DMS79 (cell line): ENCODE results near the gene IL36RN.

Experiments
- DNase-seq: peaks from one replicate; lab custom pipeline; 2025; lab: John Stamatoyannopoulos, UW

Gene IL36RN

DNA sequence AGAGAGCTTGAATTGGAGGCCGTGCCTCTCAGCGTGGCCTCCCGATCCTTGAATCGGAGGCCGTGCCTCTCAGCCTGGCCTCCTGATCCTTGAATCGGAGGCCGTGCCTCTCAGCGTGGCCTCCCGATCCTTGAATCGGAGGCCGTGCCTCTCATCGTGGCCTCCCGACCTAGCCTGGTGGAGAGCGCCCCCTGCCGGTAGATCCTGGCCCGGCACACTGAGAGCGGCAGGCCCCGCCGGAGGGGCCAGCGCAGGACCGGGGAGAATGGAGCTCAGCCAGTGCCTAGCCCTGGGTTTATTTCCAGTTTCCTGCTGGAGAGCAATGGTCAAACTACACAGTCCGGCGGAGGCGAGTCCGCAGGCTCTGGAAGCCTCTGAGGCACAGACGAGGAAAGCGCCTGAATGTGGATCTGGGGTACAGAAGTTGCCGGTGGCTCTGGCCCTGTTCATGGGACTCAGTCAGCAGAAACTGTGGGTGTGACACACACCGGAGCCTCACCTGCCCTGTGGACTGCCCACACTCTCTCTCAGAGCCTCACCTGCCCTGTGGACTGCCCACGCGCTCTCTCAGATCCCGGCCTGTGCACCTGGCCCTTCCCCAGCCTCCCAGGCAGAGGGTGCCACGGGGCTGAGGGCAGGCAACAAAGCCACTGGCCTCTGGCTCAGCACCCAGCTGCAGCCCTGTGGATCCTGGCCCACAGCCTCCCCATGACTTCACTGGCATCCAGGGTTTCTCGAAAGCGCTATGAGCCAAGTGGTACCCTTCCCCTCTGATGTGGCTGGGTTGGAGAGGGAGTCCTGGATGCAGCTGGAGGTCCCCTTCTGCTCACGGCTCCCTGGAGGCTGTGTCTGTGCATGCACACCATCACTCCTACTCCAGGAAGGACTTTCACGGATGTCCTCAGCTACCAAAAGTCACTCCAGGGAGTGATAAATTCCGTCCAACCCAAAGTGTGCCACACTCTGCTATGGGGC is 7.8 kb upstream of the IL36RN start:
- DNase-seq, result no peak

DNA sequence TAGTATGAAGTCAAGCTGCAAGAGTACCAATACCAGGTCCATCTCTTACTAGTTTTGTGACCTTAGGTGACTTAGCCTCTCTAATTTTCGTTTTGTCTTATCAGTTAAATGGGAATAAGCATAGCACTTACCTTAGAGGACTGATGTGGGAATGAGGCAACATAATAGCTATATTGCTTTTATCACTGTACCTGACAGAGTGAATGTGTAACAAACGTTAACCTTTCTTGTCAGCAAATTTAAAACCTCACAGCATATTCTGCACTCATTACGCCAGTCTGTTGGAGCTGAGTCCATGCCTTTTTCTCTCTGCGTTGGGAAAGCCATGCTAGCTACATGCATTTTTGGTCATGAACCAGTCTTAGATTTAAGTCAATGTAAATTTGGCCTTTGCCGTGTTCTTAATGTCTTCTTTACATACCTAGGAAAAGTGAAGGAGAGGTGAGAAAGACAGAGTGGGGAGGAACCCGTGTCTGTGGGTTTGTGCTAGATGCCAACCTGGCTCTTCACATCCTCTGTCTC is 6.5 kb upstream of the IL36RN start, which contains the start of gene IL36B:
TSS of gene IL36B (minus strand) at position 472 of the 522 bp plus-strand sequence.
- no peak for DNase-seq

DNA sequence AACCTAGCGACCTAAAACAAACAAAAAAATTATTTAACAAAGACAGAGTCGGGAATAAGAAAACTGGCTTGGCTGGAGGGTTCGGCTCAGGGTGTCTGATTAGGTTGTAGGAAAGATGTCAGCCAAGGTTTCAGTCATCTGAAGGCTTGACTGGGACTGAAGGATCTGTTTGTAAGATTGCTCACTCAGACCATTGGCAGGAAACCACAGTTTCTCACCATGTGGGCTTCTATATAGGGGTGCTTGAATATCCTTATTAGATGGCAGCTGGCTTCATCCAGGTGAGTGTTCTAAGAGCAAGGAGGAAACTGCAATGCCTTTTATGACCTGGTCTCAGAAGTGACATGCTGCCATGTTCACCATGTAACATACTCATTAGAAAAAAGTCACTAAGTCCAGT is 5.3 kb upstream of the IL36RN start:
- DNase-seq, result no peak

DNA sequence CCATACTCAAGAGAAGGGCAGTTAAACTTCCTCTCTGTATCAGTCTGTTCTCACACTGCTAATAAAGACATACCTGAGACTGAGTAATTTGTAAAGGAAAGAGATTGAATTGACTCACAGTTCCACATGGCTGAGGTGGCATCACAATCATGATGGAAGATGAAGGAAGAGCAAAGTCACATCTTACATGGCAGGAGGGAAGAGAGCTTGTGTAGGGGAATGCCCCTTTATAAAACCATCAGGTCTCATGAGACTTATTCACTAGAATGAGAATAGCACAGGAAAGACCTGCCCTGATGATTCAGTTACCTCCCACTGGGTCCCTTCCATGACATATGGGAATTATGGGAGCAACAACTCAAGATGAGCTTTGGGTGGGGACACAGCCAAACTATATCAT is 4.9 kb upstream of the IL36RN start:
- no peak for DNase-seq

DNA sequence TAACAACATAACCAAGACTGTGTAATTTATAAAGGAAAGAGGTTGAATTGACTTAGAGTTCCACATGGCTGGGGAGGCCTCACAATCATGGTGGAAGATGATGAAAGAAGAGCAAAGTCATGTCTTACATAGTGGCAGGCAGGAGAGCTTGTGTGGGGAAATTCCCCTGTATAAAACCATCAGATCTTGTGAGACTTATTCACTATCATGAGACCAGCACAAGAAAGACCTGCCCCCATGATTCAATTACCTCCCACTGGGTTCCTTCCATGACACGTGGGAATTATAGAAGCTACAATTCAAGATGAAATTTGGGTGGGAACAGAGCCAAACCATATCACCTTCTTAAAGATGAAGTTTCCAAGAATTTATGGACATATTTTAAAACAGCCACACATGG is 2.5 kb upstream of the IL36RN start:
- no peak for DNase-seq

DNA sequence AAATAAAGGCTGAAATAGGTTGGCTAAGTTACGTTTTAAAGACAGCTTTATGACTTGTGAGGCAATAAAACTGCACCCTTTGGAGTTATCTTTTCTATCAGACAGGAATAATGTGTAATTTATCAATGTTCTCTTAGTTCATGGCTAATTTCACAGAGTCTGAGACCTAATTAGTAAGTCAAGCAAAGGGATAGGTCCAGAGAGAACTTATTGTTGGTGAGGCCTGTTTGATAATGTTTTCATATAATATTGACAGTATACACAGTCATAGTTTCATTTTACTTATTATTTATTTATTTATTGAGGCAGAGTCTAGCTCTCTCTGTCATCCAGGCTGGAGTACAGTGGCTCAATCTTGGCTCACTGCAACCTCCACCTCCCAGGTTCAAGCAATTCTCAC is 1.9 kb upstream of the IL36RN start:
- no peak for DNase-seq

DNA sequence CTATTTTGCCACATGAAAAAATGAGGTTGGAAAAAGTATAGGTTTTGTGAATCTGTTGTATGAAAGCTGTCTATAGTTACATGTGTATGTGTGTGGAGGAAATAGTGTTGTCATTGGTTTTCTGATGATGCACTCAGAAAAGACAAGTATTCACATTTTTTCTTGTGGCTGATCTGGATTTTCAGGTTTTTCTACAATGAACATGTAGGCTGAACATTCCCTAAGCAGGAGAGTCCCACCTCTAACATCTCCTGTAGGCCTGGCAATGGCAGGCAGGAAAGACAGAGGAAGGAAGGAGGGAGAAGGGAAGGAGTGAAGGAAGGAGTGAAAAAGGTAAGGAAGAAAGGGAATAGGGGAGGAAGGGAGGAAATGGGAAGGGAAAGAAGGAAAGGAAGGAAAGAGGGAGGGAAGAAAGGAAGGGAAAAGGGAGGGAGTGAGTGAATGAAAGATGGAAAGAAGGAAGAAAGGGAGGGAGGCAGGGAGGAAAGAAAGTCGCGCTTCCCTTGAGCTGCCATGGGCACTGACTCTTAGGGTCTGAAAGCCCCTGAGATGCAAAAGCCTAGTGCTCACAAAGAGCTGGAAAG is 495 bp upstream of the IL36RN start:
- no peak for DNase-seq

DNA sequence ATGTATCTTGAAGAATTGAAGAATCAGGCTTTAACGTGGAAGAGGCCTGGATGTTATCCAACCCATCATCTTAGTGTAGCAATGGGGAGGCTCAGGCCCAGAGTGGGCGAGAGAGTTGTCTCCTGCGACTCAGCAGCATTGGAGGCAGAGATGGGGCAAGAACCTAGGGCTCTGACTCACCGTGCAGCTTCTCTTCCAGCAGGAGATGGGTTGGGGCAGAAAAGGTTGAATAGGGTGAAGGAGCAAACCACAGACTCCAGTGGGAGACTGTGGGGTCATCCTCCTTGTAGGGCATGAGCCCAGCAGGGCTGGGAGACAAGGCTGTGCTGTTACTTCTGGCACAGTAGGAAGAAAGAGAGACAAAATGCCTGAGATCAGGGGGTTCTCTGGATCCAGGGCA is 1.4 kb downstream of the IL36RN start:
- no peak for DNase-seq

DNA sequence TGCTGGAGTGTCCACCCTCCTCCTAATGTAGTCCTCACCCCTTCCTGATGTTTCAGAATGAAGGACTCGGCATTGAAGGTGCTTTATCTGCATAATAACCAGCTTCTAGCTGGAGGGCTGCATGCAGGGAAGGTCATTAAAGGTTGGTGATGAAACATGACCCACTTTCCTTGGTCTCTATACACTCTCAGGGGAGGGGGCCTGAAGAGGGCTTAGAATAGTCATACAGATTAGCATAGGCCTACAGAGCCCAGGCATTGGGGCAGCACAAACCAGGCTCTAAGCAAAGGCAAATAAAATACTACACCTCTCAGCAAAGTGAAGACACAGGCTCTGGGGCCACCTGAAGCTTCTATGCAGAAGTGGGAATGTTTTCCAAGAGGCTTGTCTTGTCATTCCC is 1.8 kb downstream of the IL36RN start:
- no peak for DNase-seq

DNA sequence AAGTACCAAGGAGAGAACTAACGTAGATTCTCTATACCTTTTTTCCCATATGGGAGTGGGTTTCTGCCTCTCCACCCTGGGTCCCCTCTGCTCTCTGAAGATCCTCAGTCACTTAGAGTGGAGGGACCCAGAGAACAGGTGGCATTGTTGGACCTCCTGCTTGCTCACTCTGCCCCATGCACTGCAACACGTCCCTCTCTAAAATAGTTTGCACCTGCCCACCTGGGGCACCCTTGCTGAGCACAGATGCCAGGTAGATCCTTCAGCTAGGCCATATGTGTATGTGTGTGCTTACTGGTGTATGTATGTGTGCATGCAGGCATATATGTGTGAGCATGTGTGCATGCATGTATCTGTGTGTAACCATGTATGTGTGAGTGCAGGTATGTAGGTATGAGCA is 2.2 kb downstream of the IL36RN start:
- no peak for DNase-seq

DNA sequence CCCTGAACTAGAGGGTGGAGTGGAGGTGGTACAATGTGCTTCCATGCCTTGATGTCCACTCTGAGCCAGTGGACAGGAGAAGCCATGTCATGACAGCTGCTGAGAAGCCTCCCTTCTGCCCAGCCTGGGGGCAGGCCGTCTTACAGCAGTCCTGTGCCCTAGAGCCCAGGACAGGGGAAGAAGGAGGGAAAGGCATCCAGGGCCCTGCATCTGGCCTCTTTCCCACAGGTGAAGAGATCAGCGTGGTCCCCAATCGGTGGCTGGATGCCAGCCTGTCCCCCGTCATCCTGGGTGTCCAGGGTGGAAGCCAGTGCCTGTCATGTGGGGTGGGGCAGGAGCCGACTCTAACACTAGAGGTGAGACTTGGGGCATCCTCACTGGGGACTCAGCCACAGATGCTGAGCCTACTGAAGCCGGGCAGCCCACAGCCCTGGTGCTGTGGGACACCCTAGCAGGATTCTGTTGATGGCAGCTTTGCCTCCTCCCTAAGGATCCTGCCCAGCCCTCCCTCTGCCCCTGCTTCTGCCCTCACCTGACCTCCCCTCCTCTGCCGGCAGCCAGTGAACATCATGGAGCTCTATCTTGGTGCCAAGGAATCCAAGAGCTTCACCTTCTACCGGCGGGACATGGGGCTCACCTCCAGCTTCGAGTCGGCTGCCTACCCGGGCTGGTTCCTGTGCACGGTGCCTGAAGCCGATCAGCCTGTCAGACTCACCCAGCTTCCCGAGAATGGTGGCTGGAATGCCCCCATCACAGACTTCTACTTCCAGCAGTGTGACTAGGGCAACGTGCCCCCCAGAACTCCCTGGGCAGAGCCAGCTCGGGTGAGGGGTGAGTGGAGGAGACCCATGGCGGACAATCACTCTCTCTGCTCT is 3.1 kb downstream of the IL36RN start:
- DNase-seq, result no peak

DNA sequence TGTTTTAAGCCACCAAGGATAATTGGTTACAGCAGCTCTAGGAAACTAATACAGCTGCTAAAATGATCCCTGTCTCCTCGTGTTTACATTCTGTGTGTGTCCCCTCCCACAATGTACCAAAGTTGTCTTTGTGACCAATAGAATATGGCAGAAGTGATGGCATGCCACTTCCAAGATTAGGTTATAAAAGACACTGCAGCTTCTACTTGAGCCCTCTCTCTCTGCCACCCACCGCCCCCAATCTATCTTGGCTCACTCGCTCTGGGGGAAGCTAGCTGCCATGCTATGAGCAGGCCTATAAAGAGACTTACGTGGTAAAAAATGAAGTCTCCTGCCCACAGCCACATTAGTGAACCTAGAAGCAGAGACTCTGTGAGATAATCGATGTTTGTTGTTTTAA is 5.3 kb downstream of the IL36RN start:
- DNase-seq, result no peak

DNA sequence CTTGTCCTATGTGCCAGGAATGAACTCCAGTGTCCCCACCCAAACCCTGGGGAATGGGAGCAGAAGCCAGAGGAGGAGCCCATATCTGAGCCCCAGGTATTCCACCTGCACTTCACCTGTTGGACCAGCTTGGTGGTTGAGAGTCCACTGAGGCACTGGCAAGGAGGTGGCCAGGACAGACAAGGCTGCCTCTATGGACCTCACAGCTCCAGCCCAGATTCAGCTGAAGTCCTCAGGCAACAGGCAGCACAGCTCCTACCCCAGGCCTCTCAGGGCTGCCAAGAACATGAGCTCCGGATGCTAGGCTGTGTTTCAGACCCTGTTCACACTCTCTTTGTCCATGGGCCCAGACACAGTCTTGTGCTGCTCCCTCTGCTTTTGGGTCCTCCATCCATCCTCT is 5.9 kb downstream of the IL36RN start:
- no peak for DNase-seq

DNA sequence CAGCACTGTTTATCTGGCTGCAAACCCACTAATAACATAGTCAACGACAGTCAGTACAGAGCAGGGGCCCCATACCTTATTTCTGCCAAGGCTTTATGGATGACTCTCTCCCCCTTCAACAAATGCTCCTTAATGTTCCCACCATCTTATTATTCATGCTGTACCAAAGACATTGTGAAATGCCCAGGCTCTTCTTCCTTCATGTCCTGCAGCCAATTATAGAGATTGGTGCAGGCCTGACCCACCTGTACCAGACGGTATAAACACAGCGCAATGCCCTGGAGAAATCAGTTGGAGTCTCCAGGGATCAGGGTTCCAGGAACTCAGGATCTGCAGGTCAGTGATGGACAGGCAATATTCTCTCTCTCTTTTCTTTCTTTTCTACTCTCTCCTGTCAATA is 8.7 kb downstream of the IL36RN start, which contains the start of gene IL1F10:
TSS of gene IL1F10 (plus strand) at position 290 of the 400 bp plus-strand sequence. CDS start 4,769 bp downstream, outside the sequence.
- no peak for DNase-seq

DNA sequence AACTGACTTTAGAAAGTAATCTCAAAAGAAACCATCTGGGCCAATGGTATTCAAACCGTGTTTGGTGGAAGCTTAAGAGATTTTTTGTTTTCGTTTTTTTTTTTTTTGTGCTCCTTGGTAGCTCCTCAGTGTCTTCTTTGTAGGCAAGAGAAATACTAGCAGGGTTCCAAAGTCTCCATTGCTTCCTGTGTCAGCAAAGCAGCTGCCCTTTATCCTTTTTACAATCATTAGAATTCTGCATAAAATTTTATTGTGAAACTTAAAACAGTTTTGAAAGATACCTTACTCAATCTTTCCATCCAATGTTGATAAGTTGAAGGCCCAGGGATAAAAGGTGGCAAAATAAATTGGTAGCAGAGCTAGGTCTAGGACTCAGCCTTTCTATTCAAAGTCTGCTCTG is 9.3 kb downstream of the IL36RN start:
- DNase-seq, result no peak

DNA sequence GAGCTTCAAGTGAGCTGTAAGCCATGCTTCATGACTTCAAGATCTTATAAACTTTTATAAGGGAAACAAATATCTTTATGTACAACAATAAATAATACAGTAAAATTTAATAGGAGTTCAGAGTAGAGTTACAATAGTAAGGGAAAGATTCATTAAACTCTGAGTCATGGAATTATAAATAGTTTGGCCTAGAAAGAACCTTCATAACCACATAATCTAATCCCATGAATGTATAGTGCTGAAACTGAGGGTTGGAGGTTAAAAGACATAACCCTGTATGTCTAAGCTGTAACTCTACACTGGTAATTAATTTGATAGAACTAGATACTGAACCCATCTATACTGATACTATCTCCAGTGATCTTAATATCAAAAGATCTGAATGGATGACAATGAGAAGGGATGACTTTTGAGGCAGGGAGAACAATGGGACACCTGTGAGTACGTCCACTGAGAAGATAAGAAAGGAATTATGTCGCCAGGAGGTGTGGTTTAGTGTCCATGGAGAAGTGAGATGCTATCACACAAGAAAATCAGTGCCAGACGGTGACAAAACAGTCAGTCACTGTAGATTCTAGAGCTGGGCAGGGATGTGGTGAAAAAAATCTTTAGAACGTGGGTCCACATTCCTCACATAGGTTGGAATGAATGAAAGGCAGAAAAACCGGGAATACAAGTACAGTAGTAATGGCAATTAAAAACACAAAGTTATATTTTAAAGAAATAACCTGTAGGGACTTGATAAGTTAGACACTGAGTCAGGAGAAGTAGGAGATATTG is 9.9 kb downstream of the IL36RN start:
- no peak for DNase-seq

DNA sequence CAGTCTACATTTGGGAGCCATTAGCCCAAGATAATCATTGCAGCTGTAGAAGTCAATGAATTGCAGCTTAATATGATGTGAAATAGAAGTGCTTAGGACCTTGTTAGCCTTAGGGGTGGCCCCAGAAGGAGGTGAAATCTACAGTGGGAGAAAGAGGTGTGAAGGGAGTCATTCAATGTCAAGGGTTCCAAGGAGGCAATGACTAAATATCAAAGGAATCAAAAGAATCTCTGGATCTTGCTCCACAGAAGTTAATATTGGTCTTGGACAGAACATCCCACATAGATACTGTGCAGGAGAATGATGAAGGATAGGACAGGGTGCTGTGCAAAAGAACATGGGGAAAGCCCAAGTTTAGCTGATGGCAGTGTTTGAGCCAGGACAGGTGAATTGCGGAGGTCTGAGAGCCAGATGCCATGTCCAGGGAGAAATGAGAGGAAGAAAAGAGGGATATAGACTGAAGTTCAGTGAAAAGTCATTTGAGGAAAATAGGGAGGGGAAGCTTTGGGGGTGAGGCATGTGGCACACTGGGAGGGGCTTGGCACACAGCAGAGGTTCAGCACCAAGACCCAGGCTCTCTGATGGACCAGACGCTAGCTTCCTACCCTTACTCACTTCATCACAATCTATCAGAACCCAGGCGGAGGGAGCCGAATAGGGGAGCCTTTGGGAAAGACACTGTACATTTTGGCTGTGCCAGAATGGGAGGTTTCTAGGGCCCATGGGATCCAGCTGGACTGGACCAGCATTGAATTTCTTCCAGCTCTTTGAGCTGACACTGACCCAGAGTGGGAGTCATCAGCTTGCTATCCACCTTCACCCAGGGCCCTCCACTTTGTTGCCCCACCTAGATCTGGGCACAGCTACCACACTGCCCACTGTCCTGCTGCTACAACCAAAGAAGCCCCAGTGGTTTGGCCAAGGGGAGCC is 10.9 kb downstream of the IL36RN start:
- no peak for DNase-seq

DNA sequence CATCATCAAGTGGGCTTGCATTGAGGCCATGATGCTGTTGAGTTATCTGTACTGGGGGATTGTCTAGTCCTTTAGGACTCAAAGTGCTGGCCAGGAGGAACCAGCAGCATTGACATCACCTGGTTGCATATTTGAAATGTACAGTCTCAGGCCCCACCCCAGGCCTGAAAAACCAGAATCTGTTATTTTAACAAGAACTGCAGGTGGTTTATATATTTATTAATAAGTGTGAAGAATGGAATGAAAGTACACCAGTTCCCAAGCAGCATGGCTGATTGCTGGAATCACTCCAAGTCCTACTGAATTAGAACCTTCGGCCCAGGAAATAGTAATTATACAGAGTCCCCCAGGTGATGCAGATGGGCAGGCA is 11.6 kb downstream of the IL36RN start:
- DNase-seq, result no peak

DNA sequence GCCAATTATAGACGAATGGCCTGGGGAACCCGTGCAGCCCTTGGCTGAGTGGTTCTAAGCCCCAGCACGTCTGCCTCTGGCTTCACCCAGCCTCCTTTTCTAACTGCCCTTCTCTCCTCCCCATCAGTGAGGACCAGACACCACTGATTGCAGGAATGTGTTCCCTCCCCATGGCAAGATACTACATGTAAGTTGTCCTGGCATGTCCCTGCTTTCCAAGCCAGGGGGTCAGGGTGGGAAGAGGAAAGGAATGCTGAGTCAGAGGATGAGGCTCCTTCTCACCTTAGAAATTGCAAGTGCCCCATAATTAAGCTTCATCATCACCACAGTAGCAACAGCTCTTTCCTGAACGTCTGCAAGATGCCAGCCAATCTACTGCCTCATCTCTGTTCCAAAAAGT is 13.6 kb downstream of the IL36RN start:
- no peak for DNase-seq

DNA sequence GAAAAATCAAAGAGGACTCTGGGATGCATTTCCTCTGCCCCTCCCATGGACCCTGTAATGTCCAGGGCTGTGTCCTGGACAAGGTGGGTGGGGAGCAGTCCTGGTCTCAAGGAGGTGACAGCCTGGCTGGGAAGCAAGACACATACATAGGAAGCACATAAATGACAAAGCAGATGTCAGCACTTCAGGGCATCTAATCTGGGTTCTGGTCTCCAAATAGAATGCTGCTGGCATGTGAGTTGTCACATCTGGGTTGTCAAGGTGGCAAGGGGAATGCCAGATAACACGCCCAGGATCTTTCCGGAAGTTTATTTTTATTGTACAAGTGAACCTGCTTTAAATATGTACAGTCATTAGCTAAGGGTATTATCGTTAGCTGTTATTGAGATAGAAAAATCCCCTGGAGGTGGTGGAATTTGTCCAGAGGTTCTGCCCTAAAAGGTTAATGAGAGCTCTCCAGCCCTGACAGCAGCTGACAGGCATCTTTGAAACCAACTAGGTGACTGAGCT is 14.4 kb downstream of the IL36RN start:
- no peak for DNase-seq
